Dermis microvascular lymphatic vessel endothelial cell (primary cell): Measurements from ENCODE around the gene VHLL. TPM values are rescaled to one million over a fixed set of nuclear protein-coding genes. Genes with fewer than 3 reads are reported as not detected.

ENCODE experiments used
- DNase-seq, 2 donors: peaks; one replicate each; pipeline versions ENCODE4 v3.0.0 to v3.0.0-alpha.2; 2010; ENCODE audit warnings: low read depth in 2 of 2
- total RNA-seq: library from RNA; depleted of rRNA; stranded (reverse); fragments of >200 nt; gene quantifications from 2 replicates; pipeline ENCODE4 v1.2.1, GENCODE V29; 2014

Gene VHLL
- total RNA-seq, 1 donor from 2014 or later, result 0.13 TPM

DNA sequence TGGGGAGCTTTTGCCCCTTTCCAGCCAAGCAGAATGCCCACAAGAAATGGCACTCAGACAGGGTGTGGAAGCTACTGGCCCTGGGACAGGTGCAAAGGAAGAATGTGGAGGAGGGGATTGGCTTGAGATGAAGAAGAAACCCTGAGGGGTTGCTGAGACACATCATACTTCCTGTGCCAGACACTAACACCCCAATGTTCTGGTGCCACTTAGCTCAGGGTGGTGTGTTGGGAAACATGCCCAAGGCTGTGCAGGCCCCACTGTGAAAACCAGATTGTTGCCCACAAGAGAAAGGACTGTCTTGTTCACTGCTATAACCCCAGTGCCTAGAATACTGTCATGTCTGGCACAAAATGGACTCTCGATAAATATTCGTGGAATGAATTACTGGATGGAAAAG is 41.4 kb downstream of the VHLL start:
- DNase-seq, result no peak

DNA sequence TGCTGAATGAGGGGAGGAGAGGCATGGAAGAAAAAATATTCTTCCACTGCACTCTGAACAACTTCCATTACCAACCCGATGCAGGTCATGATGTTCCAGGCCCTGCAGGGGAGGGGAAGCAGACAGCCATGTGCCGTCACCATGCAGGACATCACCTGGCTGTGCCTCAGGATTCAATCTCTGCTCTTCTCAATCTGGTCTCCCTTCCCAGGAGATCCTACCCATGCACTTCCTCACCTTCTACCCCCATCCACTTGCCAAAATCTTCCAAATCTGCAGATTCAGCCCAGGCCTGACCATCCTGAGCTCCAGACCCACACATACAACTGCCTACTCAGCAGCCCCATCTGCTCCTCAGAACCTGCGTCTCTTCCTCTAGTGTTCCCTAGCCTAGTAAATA is 45.5 kb downstream of the VHLL start:
- DNase-seq, result no peak

- no peak for DNase-seq
These were observed 47.6 kb downstream of the VHLL start for GRCh38 chr1:156251527-156251926.

DNA sequence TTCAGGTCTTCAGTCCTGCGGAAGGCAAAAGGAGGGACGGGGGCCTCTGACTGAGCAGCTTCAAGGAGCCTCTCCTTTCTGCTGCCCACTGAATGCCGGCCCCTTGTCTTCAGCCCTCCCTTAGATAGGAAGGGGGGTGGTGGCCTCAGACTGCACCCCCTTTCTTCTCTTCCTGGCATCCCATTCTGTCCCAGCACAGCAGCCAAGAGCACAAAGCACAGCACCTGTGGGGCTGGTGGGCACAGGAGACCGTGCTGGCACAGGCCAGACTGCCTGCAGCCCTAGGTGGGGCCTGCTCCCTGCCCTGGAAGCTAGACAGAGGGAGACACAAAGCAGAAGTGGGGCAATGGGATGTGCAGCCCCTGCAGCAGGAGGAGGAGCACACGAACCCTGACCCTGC is 49.5 kb downstream of the VHLL start:
- DNase-seq, result no peak

Other genes starting within 250 kb of the VHLL start
- 13.1 and 14.3 TPM in 2 replicates for gene UBQLN4, start 245.5 kb downstream of the VHLL start, total RNA-seq
- gene LAMTOR2, start 244.5 kb downstream of the VHLL start, total RNA-seq, result 83.2 and 89.3 TPM in 2 replicates
- not detected in 2 replicates for gene RAB25, start 238.1 kb downstream of the VHLL start, total RNA-seq
- 3.6 and 7.0 TPM in 2 replicates for gene MEX3A, start 216.8 kb downstream of the VHLL start, total RNA-seq
- gene LMNA, start 184.6 kb downstream of the VHLL start, total RNA-seq, result 402 and 626 TPM in 2 replicates
- 0.39 and 0.51 TPM in 2 replicates for gene SEMA4A, start 145.7 kb downstream of the VHLL start, total RNA-seq
- gene SLC25A44, start 105.2 kb downstream of the VHLL start, total RNA-seq, result 9.0 and 15.6 TPM in 2 replicates
- gene PMF1, start 86.3 kb downstream of the VHLL start, total RNA-seq, result 52.0 and 70.2 TPM in 2 replicates
- gene BGLAP, start 57.1 kb downstream of the VHLL start, total RNA-seq, result 0.26 and 0.63 TPM in 2 replicates
- gene PAQR6, start 51.3 kb downstream of the VHLL start, total RNA-seq, result 0.38 and 0.39 TPM in 2 replicates
- 36.6 and 58.9 TPM in 2 replicates for gene SMG5, start 16.5 kb downstream of the VHLL start, total RNA-seq
- 0.51 and 0.90 TPM in 2 replicates for gene TMEM79, start 15.0 kb downstream of the VHLL start, total RNA-seq
- 52.4 and 80.7 TPM in 2 replicates for gene GLMP, start 3.6 kb downstream of the VHLL start, total RNA-seq
- gene CCT3, start 39.0 kb upstream of the VHLL start, total RNA-seq, result 495 and 559 TPM in 2 replicates
- not detected in 2 replicates for gene TSACC, start 39.2 kb upstream of the VHLL start, total RNA-seq
- not detected in 2 replicates for gene RHBG, start 69.9 kb upstream of the VHLL start, total RNA-seq
- 4.1 and 9.4 TPM in 2 replicates for gene MEF2D, start 201.5 kb upstream of the VHLL start, total RNA-seq